Coronary artery (tissue), 2 donors: ENCODE results near the gene BOD1.

Experiments
- DNase-seq: peaks from one replicate; pipeline ENCODE4 v3.0.0-alpha.2; 2017; ENCODE audit warnings: low spot score
- H3K27ac ChIP-seq, 2 donors: fragments of 200-600 bp; sonication (generic); one replicate each; pipeline ENCODE4 v1.5.1; 2016 to 2019
- H3K4me3 ChIP-seq: fragments of 200-600 bp; sonication (generic); 2 replicates; pipeline ENCODE4 v1.5.1; 2016; ENCODE audit warnings: mild to moderate bottlenecking, moderate library complexity
- TF ChIP-seq, protein P1 (sequence below): fragments of 200-600 bp; sonication (generic); IDR thresholded peaks from one replicate; pipeline ENCODE4 v1.5.1; 2019; ENCODE audit warnings: antibody characterized with exemption

BOD1 gene

DNA sequence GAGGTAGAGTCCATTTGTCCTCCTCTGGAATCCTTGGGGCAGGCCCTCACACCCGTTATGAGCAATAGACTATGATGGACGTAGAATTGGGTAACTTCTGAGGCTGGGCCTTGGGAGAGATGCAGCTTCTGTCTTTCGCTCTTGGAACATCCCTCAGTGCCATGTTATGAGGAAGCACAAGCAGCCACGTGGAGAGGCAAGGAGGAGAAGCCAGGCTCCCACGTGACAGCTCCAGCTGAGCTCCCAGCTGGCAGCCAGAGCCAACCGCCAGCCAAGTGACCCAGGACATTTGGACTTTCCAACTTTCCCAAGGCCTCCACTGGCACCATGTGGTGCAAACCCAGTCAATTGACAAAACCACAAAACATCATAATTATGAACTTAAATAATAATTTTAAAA is 43.0 kb upstream of the BOD1 start:
- DNase-seq = no peak
- TF ChIP-seq, protein P1, sequence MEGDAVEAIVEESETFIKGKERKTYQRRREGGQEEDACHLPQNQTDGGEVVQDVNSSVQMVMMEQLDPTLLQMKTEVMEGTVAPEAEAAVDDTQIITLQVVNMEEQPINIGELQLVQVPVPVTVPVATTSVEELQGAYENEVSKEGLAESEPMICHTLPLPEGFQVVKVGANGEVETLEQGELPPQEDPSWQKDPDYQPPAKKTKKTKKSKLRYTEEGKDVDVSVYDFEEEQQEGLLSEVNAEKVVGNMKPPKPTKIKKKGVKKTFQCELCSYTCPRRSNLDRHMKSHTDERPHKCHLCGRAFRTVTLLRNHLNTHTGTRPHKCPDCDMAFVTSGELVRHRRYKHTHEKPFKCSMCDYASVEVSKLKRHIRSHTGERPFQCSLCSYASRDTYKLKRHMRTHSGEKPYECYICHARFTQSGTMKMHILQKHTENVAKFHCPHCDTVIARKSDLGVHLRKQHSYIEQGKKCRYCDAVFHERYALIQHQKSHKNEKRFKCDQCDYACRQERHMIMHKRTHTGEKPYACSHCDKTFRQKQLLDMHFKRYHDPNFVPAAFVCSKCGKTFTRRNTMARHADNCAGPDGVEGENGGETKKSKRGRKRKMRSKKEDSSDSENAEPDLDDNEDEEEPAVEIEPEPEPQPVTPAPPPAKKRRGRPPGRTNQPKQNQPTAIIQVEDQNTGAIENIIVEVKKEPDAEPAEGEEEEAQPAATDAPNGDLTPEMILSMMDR = no peak
- no peak overlapping the region for H3K4me3 ChIP-seq
- no peak overlapping the region for H3K27ac ChIP-seq

DNA sequence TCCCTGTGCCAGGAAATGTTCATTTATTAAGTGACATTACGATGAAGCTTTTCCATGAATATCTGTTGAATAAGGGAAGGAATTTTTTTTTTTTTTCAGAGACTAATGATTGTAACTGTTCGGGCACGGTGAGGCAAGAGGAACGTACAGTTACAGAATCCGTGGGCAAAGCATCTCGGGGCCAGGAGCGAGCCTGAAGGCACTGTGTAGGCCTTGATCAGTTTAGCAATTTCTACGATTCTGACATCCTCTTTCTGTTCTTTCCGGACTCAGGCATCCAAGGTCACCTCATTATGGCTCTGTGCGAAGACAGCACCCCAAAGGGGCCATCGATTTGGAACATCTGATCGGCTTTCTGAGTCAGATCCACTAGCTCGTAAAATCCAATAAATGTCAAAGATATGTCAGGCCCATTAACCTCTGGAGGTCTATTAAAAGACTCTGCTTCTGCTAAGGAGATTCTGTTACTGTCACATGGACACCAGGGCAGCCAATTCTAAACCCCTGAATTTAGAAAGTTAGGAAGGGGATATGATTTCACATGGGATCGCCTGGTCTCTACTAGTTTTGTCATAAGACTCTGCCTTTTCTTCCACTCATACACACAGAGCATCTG is 41.4 kb upstream of the BOD1 start:
- H3K4me3 ChIP-seq = no peak overlapping the region
- no peak for DNase-seq
- H3K27ac ChIP-seq = no peak overlapping the region
- TF ChIP-seq, protein P1 = no peak

DNA sequence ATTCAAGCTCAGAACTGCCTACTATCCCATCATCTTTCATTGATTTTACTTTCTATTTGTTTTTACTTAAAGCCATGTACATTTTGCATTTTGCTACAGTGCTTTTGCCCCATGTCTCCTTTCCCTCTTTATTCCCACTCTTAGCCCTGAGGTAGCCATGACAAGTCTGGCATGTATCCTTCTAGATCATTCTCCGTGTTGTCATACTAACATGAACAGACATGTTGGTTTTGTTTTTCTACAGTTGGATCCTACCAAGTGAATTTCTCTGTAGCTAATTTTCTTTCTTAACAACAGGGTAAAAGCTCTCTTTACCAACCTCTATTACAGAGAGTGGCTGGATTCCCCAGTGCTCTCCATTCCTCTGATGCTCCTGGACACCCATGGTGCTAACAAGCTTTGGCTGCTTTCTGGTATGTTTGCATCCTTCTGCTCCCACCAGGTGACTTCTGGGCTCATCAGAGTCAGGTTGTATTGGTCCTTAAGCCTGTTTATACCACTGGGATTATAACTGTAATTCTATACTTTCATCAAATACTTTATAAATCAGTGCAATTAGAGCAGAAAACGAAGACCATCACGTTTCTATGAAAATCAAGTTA is 38.8 kb upstream of the BOD1 start:
- no peak overlapping the region for H3K27ac ChIP-seq
- DNase-seq = no peak
- H3K4me3 ChIP-seq = no peak overlapping the region
- TF ChIP-seq, protein P1 = no peak

DNA sequence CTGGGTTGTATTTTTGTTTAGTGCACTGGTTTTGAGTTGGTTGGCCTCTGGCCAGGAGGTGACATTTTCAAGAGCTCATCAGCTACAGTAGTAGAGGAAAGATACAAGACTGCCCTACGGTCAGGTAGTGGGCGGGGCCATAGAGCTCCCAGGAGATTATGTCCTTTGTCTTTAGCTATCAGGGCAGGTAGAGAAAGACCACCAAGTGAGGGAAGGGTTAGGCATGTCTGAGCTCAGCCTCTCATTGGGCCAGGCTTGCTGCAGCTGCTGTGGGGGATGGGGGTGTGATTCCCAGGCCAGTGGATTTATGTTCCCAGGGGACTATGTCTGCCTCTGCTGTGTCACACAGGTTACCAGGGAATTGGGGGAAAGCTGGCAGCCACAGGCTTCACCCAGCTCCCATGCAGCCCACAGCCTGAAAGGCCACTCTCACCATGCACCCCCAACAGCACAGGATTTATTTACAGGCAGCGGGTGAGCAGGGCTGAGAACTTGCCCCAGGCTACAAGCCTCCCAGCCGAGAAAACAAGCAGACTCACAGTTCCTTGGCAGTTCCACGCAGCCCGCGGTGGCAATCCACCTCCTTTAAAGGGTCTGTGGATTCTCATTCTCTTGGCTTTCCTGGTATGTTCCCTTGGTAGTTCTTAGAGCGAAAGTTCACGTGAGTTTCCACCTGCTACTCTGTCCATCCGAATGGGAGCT is 37.5 kb upstream of the BOD1 start:
- TF ChIP-seq, protein P1 = no peak
- no peak for DNase-seq
- H3K4me3 ChIP-seq = no peak overlapping the region
- H3K27ac ChIP-seq = no peak overlapping the region

DNA sequence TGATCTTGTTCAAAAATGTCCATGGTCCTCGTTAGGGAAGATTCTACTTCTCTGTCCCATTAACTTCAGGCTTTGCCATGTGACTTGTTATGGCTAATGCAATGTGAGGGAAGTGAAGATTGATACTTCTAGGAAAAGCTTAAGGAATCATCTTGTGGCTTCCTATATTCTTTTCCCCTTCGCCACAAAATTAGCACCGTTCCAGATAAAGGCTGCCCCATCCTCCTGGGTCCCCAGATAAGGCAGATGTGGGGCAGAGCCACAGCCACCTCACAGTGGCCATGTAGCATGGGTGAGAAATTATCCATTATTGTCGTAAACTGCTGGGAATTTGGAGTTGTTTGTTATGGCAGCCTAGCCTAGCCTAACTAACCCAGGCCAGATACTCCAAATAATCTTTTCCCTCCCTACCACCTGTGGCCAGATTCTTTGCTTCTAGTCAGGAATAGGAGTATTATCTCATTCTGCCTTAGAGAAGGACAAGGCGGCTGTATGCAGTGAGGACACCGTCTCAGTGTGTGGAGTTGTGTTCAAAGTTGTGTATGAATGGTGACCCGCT is 31.9 kb upstream of the BOD1 start:
- Histone ChIP-seq H3K4me3 (no peak overlapping the region), H3K27ac (no peak overlapping the region)
- no peak for DNase-seq
- TF ChIP-seq, protein P1 = no peak

DNA sequence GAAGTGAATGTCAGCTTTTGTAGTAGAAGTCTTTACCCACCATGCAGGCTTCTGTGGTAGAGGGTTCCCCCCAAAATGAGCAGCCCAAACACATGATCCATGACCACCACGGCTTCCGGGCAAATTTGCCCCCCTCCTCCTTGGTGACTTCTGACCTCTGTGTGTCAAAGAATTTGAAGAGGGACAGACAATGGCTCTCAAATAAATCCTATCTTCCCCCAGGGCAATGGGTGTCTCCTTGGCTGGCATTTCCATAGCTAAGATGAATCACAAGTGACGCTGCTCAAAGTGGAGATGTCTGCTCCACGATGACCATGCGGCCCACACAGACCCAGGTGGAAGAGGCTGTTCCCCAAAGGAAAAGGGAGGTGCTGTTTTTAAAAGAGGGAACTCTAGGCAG is 30.2 kb upstream of the BOD1 start:
- TF ChIP-seq, protein P1 = no peak
- Histone ChIP-seq H3K4me3 (no peak overlapping the region), H3K27ac (no peak overlapping the region)
- DNase-seq = no peak
